SK-N-DZ (cell line): Measurements from ENCODE around the gene ZSWIM4.
"Not testable (repeated sequence)": the region's sequence is repeated elsewhere in the genome, so short reads cannot be mapped to it uniquely, and the experiment has no call there.

Source experiments
- DNase-seq: peaks from one replicate; pipeline ENCODE4 v3.0.0-alpha.2; 2015; ENCODE audit warnings: low spot score

The ZSWIM4 gene

DNA sequence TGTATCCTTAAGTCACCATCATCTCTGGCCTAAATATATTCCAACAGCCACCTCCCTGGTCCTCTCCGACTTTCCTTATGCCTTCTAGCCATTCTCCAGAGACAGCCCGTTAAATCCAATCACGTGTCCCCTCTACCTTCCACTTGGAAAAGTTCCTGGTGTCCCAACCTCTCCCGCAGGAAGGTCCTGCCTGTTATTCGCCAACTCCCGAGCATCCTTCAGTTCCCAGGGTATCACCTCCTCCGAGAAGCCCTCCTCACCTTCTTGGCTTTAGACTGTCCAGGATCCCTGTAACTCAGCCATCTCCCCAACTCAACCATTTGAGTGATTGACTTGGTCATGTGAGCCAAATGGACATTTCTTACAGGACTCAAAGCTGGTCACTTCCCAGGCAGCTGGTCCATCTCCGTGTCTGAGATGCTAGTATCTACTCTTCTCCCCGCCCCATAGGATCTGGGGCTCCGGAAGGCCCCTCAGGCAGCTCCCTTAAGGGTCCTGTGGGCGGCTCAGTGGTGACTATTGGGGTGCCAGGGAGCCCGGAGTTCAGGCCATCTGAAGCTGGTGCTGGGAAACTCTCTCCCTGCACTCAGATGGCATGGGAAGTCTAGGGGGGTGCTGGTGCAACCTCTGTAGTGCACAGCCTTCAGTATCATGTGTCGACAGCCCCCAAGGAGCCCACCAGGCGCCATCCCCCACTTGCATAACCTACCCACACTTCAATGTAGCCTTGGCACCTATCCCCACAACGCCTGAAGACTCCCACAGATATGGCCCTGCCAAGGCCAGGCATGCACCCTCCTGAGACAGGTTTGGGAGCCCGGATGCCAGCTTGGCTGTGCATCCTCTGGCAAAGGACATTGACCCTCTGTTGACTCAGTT, 53.8 kb downstream of the ZSWIM4 start:
- DNase-seq, result no peak

DNA sequence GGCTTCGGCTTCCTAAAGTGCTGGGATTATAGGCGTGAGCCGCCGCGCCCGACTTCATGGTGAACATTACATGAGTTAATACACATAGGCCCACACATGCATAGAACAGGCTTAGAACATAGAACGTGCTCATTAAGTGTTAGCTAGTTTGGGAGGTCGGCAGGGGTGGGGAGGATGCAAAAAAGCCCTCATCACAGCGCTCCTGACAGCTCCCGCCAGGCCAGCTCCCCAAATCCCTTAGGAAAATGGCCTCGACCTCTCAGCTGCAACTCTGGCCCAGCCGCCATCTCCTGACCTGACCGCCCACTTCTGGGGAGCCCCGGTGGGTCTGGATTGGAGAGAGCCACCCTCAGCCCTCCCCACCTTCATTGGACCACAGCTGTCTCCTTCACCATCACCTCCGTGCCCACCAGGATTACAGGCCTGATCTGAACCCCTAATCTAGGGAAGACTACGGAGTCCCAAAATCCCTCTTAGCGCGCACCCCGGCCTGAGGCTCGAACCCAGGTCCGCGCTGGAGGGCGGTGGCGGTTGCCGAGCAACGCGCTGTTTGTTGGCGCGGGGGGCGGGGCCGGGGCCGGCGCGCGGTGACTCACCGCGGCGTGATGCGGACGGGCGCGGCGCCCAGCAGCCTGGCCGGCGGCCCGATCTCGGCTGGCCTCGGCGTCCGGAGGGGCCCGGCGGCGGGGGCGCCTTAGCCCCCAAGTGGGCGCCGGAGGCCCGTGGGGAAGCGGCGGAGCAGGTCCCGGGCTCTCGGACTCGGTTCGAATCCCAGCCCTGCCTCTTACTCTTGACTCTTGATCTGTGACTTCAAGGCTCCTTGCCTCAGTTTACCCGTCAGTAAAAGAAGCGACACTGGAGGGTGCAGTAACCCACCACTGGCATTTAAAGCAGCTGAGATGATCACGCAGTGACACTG, 55.0 kb downstream of the ZSWIM4 start:
- DNase-seq, result peak; percentile 26

DNA sequence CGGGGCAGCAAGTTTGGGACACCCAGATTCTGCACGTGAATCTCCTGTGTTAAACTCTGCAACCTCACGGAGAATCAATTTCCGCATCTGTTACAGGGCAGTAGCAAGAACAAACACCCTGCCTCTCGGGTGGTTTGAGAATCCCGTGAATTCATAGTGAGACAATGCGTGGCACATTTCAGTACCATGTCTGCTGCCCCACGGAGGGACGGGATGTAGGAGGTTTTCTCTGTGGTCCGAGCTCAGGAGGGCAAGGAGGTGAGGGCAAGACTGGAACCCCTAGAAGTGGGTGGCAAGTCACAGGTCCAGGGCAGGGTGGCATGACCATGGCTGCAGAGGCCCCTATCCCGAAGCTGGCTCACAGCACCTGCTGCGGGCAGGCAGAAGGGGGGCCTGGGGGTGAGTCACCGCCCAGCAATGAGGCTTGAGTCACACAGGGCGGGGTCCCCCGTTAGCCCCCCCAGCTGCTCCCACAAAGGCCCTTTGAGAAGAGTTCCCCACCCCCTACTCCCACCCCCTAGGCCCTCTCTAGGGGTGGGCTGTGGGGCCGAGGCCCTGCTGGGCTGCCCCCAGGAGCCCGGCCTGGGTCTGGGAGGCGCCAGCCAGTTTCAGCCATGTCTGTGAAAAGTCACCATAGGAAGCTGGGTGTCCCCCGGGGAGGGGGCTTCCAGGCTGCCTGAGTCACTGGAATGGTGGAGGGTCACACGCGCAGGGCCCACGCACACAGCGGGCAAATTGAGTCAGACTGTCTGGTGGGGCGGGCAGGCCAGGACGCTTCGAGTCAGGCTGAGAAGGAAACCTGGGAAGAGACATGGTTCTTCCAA, 55.9 kb downstream of the ZSWIM4 start:
- no peak for DNase-seq

DNA sequence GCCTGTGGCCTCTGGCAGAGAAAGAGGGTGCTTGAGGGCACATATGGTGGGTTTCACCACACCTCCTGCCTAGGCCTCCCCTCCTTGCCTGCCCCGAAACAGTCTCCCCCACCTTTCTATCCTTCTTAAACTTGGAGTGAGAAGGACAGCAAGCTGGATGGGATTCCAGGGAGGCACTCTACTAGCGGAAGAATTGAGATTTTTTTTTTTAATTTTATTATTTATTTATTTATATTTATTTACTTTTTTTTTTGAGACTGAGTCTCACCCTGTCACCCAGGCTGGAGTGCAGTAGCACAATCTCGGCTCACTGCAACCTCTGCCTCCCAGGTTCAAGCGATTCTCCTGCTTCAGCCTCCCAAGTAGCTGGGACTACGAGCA, 56.5 kb downstream of the ZSWIM4 start:
- not testable (repeated sequence) for DNase-seq

DNA sequence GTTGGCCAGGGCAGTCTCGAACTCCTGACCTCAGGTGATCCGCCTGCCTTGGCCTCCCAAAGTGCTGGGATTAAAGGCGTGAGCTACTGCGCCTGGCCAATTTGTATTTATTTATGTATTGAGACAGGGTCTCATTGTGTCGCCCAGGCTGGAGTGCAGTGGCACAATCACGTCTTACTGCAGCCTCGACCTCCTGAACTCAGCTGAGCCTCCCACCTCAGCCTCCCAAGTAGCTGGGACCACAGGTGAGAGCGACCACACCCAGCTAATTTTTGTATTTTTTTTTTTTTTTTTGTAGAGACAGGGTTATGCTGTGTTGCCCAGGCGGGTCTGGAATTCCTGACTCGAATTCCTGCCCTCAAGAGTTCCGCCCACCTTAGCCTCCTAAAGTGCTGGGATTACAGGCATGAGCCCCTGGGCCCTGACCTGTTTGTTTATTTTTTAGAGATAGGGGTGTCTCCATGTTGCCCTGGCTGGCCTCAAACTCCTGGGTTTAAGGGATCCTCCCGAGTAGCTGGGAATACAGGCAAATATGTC, 57.0 kb downstream of the ZSWIM4 start:
- DNase-seq, result not testable (repeated sequence)

DNA sequence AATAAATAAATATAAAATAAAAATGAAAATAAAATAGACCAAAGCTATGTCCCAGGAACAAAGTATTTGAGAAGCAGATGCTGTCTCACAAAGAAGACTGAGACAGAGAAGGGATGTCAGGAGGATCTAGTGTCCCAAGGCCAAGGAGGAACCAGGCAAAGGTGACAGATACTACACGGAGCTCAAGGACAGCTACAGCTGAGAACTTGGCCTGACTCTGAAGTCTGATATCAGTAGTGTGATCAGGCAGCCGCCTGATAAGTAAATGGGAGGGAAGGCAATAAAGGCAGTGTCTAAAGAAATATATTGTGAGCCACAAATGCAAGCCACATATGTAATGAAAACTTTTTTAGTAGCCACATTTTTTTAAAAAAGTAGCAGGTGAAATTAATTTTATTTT, 61.3 kb downstream of the ZSWIM4 start:
- DNase-seq, result no peak

DNA sequence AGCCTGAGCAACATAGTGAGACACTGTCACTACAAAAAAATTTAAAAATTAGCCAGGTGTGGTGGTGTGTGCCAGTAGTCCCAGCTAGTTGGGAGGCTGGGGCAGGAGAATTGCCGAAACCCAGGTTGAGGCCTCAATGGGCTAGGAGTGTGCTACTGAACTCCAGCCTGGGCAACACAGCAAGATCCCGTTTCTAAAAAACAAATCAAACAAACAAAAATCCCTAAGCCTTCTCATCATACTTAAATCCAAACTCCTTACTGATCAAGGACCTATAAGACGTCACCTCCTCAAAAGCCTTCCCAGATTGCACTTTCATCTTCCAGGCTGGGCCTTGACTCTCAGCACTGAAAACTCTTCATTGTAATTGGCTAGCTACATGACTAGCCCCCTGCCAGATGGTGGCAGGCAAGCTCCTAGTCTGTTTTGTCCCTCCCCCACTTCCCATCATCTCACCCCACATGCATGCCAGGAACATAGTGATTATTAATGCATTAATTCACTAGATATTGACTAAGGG, 64.2 kb downstream of the ZSWIM4 start:
- peak; percentile 36 for DNase-seq

DNA sequence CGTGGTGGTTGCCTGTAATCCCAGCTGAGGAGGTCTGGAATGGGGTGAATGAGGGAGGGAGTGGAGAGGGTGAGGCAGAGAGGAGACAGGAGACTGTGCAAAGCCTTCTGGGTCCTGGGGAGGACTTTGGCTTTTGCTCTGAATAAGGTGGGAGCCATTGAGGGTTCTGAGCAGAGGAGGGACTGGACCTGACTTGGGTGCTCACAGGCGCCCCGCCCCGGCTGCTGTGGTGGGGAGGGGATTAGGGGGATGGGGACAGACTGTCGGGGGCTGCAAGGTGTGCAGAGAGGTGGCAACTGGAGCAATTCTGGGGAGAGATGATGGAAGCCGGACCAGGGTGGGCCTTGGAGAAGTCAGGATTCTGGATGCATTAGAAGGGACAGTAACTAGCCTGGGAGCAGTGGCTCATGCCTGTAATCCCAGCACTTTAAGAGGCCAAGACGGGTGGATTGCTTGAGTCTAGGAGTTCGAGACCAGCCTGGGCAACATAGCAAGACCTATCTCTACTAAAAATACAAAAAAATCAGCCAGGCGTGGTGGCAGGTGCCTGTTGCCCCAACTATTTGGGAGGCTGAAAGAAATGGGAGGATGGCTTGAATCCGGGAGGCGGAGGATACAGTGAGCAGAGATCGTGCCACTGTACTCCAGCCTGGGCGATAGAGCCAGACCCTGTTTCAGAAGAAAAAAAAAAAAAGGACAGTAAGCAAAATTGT, 65.6 kb downstream of the ZSWIM4 start:
- no peak for DNase-seq

DNA sequence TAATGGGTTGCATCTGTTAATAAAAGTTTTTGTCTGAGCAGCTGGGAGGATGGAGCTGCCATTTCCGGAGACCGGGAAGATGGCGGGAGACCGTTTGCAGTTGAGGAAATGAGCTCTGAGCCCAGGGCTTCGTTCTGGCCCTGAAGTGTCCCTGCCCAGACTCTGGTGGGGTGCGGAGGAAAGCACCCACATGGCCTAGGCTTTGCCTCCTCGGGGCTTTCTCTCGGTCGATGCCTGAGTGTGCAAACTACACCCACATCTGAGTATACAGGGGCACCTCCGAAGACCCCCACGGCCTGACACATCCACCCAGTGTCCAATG, 66.1 kb downstream of the ZSWIM4 start:
- no peak for DNase-seq

DNA sequence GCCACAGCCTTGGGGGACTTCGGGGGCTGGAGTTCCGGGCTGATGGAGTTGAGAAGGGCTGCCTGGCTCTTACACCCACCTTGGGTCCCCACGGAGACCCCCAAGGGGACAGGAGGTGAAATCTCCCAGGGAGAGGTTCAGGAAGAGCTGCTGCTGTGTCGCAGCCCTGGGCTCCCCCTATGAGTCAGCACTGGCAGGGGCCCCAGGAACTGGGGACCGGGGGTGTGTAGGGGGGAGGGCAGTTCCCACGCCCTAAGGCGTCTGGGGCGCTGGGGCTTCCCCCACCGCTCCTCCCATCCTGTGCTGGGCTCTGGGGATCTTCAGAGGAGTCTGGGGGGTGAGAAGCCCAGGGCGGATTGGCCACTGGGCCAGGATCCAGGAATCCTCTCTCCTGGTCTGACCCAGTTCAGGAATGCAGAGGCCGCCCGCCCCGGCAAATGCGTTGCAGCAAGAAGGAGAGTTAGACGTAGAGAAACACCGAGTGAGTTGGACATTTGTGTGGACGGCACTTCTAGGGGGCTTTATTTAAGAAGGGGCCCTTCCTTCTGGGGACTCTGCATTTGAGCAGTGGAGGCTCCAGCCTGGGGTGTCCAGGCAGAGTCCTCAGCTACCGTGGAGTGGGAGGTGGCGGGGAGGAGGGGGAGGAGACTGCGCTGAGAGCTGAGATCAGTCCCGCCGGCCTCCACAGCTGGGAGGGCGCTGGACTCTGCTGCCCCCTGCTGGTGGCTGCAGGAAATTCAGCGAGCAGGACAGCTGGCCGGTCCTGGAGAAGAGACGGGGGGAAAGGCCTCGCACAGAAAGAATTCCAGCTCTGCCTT, 66.7 kb downstream of the ZSWIM4 start:
- peak; percentile 77 for DNase-seq

DNA sequence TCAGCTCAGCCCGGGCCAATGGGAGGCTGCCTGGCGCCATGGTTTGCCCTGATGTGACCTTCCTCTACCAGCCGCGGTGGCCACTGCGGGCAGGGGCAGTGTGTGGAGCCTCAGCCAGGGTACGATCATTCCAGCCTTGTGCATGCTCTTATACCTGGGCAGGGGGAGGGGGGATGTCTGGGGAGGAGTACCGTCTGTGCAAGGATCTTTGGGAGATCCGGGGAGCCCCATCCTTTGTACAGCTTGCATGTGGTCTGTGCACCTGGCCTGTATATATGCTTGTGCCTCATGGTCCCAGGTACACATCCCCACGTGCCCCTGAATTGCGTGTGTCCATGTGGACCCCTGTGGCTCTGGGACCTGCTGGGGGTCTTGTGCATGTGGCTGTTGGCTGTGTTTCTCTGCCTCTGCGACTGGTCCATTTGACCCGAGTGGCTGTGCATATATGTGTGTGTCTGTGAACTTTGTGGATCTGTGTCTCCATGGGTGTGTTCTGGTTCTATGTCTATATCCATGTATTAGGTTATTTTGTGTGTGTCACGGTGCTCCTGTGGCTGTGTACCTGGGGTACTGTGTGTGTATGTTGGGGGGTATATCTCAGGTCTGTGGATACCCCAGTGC, 68.9 kb downstream of the ZSWIM4 start:
- DNase-seq, result no peak

DNA sequence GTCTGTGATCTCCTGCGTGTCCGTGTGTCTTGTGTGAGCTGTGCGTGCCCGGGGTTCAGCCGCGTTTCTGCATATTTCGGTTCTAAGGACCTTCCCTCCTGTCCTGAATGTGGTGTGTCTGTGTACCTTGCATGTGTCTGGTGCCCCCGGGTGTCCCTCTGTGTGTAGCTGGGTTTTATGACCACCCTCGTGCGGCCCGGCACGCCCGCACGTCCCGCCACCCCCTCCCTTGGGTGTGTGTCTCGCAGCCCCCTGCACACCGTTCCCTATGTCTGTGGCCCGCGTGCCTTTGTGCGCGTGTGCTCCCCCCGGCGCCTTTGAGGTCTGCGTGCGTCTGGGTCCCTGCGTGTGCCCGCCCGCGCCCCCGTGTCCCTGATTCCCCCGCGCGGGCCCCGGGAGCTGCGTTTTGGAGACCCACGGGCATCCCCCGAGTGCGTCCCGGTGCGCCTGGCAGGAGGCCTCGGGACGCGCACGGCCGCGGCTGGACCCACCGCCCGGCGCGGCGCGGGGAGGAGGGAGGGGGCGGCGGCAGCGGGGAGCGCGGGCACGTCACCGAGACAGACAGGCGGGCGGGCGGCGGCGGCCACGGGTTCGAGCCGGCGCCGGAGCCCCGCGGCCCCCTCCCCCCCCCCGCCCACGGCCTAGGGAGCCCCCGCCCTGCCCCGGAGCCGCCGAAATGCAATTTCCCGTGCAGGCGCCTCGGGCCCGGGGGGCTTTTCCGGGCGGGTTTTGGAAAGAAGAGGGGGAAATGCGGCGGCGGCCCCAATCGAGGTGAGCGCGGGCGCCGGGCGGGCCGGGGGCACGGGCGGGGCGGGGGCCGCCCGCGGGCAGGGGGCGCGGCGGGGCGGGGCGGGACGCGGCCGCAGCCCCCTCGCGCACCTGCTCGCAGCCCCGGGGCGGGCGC, 69.7 kb downstream of the ZSWIM4 start:
- DNase-seq, result no peak

DNA sequence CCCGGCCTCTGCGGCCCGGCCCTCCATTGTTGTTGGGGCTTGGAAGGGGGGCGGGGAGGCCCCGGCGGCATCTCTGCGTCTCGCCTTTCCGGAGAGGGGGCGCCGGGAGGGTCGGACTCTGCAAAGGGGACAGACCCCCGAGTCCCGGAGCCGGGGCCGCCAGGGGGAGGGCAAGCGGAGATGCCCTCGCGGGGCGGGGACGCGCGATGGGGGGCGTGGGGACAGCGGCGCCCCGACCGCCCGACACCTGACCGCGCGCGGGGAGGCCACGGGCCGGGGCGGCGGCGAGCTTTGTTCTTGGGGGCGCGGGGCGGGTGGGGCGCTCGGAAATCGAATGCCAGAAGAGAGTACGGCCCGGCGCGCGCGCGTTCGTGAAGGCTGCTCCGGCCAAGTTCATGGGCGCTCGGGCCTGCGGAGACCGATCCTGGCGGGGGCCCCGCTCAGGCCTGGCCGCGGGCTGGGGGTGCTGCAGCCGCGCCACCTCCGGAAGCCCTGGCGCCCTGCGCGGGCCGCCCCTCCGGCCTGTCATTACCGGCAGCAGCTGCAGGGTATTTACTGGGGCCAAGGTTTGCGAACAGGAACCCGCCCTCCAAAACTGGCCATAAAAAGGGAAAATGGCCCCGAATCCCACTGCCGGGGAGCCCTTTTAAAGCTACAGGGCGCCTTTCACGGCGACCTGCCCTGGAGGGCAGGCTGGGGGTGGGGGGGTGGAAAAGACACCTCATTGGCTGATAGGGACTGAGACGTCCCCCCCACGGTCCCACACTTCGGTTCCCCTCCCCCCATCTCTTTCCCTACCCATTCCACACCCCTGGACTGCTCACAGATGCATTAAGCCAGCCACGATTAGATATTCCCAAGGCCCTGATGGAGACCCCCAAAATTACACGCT, 70.6 kb downstream of the ZSWIM4 start:
- DNase-seq, result no peak

DNA sequence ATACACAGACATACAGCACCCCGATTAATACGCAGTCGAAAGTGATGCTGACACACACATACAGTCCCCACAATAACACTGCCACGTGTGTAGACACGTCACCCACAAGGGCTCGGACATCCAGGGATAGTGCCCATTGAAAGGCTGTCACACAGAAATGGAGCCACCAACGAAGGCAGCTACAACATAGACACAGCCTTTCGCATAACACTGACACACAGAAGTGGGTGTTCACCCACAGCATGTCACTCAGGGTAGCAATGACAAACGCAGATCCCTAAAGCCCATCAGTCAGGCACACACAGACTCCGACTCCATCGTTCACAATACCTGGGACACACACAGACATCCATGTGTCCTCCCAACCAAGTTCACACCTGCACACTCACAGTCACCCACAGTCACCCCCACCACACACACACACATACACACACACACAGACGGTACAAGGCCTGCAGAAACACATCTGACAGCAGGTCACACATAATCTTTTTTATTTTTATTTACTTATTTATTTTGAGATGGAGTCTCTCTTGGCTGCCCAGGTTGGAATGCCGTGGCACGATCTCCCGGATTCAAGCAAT, 71.3 kb downstream of the ZSWIM4 start:
- DNase-seq, result no peak

DNA sequence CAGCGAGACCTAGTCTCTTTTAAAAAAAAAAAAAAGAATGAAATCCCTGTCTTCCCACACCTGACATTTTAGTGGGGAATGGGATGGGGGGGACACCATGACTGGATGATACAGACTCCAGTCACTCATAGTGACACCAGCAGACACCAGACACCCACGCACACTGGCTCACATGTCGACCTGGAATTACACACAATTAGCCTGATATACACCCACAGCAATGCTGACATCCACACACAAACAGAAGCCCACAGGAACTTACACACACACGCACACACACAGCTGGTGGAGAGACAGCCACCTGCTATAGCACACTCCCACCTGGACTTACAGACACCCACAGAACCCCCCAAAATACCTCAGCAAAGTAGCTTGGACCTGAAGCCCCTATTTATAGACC, 73.4 kb downstream of the ZSWIM4 start:
- DNase-seq, result no peak

DNA sequence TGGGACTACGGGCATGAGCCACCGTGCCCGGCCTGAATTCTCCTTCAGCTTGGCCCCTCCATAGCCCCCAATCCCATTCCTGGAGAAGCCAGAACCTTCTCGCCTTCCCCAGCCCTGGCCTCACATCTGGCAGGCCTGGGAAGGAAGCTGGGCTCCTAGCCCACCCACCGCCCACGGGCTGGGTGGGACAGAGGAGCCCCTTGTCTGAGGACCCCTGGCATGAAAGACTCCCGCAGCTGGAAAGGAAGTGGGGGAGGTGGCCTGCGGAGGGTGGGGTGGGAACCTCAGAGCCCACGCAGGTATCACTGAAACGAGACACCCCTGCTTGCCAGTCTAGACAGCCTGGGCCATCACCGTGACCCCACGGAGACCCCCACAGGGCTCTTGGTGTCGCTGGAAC, 74.0 kb downstream of the ZSWIM4 start:
- no peak for DNase-seq

DNA sequence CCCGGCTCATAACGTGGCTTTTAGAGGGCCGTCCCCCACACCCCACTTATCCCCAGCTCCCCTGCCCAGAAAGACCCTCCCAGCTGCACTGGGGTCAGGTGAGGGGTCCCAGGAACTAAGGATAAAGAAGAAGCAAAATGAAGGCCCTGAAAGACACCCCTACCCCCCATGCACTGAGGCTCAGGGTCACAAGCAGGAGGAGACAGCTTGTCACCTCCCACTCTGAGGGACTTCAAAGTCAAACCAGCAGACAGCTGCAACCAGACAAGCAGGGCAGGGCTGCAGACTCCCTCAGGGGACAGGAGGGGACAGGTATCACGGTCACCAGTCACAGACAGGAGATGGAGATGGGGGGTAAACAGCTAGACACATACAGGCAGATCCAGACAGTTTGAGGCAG, 75.6 kb downstream of the ZSWIM4 start:
- DNase-seq, result no peak
